HG03045 (cell line): Measurements from ENCODE around the gene ZNF556.
"Not testable (repeated sequence)": the region's sequence is repeated elsewhere in the genome, so short reads cannot be mapped to it uniquely, and the experiment has no call there.

Experiments
- ATAC-seq: cut with Tn5 transposase; IDR thresholded peaks from one replicate; pipeline ENCODE4 v1.9.1; 2021; ENCODE audit warnings: mild to moderate bottlenecking, moderate library complexity; ENCODE audit not compliant: unreplicated experiment

Gene ZNF556

GRCh38 chr19:2903326-2903725 lies 36.2 kb downstream of the ZNF556 start:
- not testable (repeated sequence) for ATAC-seq

- ATAC-seq: no peak
Measured at GRCh38 chr19:2905918-2906519, 38.9 kb downstream of the ZNF556 start.

- ATAC-seq: no peak
Measured at GRCh38 chr19:2906631-2907195, 39.6 kb downstream of the ZNF556 start.

GRCh38 chr19:2912306-2912705 lies 45.2 kb downstream of the ZNF556 start:
- no peak for ATAC-seq

- no peak for ATAC-seq
Measured at GRCh38 chr19:2917275-2918184, 50.4 kb downstream of the ZNF556 start.

GRCh38 chr19:2922987-2923386 lies 55.9 kb downstream of the ZNF556 start:
- no peak for ATAC-seq

GRCh38 chr19:2923510-2923909 lies 56.4 kb downstream of the ZNF556 start:
- no peak for ATAC-seq

- ATAC-seq: no peak
Measured at GRCh38 chr19:2926341-2927031, 59.4 kb downstream of the ZNF556 start.

- ATAC-seq: no peak
Measured at GRCh38 chr19:2927032-2927430, 59.9 kb downstream of the ZNF556 start.
